HPDE6-E6E7 (cell line): ENCODE results near the gene ADGRB2.

ENCODE experiments used
- DNase-seq: peaks from one replicate; pipeline ENCODE4 v3.0.0; 2011; ENCODE audit warnings: missing footprints; ENCODE audit errors: extremely low spot score

ADGRB2 gene

GRCh38 chr1:31782421-31783410, 18.6 kb upstream of the ADGRB2 start:
- DNase-seq = no peak

- no peak for DNase-seq
These were observed 17.7 kb upstream of the ADGRB2 start for GRCh38 chr1:31781756-31782371.

- DNase-seq = no peak
These were observed 17.1 kb upstream of the ADGRB2 start for GRCh38 chr1:31781138-31781755.

GRCh38 chr1:31780632-31781031, 16.5 kb upstream of the ADGRB2 start:
- no peak for DNase-seq

- DNase-seq = no peak
These were observed 15.5 kb upstream of the ADGRB2 start for GRCh38 chr1:31779687-31780086.

GRCh38 chr1:31778763-31779488, 14.8 kb upstream of the ADGRB2 start:
- DNase-seq = no peak

- DNase-seq = no peak
These were observed 12.4 kb upstream of the ADGRB2 start for GRCh38 chr1:31776516-31776915.

- no peak for DNase-seq
These were observed 11.9 kb upstream of the ADGRB2 start for GRCh38 chr1:31776032-31776431.

- DNase-seq = no peak
These were observed 11.3 kb upstream of the ADGRB2 start for GRCh38 chr1:31775210-31775999.

- no peak for DNase-seq
These were observed 10.4 kb upstream of the ADGRB2 start for GRCh38 chr1:31774495-31774894.

- DNase-seq = no peak
These were observed 9.7 kb upstream of the ADGRB2 start for GRCh38 chr1:31773861-31774260.

- DNase-seq = no peak
These were observed 8.6 kb upstream of the ADGRB2 start for GRCh38 chr1:31772669-31773248.

- peak; percentile 75 for DNase-seq
These were observed 7.9 kb upstream of the ADGRB2 start for GRCh38 chr1:31771891-31772668.

- DNase-seq = no peak
These were observed 5.7 kb upstream of the ADGRB2 start for GRCh38 chr1:31769720-31770390.

- DNase-seq = no peak
These were observed 5.0 kb upstream of the ADGRB2 start for GRCh38 chr1:31768939-31769704.

GRCh38 chr1:31768407-31768907, 4.3 kb upstream of the ADGRB2 start:
- no peak for DNase-seq

GRCh38 chr1:31767225-31767624, 3.1 kb upstream of the ADGRB2 start:
- no peak for DNase-seq

GRCh38 chr1:31765516-31765915, 1.4 kb upstream of the ADGRB2 start:
- no peak for DNase-seq
